Neutrophil (primary cell): Measurements from ENCODE around the gene CDHR5.

ENCODE experiments used
- H3K27ac ChIP-seq: fragments of 200-600 bp; sonication (generic); 2 replicates; pipeline ENCODE4 v1.5.1; 2016; ENCODE audit warnings: mild to moderate bottlenecking, moderate library complexity
- H3K27me3 ChIP-seq: fragments of 200-600 bp; sonication (generic); 2 replicates; pipeline ENCODE4 v1.6.0; 2016; ENCODE audit warnings: mild to moderate bottlenecking
- H3K36me3 ChIP-seq: fragments of 200-600 bp; sonication (generic); 2 replicates; pipeline ENCODE4 v1.5.1; 2017
- H3K4me1 ChIP-seq, 2 experiments: fragments of 200-600 bp in 1 of 2; sonication (generic) in 1 of 2; 1 replicate in 1 of 2; 2 replicates in 1 of 2; pipeline versions ENCODE4 v1.5.1 to v1.6.1; 2013 to 2016; ENCODE audit warnings: low read depth in 1 of 2, low read length in 1 of 2, mild to moderate bottlenecking in 1 of 2, moderate library complexity in 1 of 2; ENCODE audit not compliant: control insufficient read depth in 1 of 2, insufficient read depth in 1 of 2
- H3K4me3 ChIP-seq, 2 experiments: fragments of 200-600 bp in 1 of 2; sonication (generic) in 1 of 2; 1 replicate in 1 of 2; 2 replicates in 1 of 2; pipeline ENCODE4 v1.5.1; 2013 to 2016; ENCODE audit warnings: low read depth in 1 of 2, low read length in 1 of 2, mild to moderate bottlenecking in 1 of 2, moderate library complexity in 1 of 2
- H3K9me3 ChIP-seq: fragments of 200-600 bp; sonication (generic); 2 replicates; pipeline ENCODE4 v1.5.1; 2016
- TF ChIP-seq, protein P1 (sequence below): fragments of 200-600 bp; sonication (generic); IDR thresholded peaks from 2 replicates; pipeline ENCODE4 v1.5.1; 2016; ENCODE audit warnings: antibody characterized with exemption

Gene CDHR5

DNA sequence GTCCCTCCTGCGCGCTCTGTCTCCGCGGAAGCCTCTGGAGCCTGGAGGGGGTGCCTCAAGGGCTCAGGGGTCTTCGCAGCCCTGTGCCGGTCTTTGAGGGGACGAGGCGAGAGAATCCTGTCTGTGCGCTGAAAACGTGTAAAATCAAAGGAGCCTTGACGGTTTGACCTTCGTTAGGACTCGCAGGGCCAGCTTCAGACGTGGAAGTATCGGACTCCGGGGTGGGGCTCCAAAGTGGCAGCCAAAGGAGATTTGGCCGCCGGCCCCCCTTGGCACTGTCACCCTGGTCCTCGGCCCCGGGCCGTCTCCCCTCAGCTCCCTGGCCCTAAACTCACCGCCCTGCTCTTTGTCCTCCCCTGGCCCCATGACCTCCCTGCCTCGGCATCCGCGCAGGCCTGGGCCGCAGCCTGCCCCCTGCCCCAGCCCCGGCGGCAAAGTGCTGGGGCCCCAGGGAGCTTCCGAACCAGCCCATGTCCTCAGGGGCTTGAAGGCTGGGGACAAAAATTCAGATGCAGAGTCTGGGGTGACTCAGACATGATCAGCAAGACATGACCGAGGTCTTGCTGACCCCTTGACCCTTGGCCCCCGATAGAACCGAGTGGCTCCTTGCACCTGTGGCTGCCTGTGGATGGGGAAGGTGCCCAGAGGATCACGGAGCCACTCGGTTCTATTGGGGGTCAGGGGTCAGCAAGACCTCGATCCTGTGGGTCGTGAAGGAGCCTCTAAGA, 55.4 kb downstream of the CDHR5 start:
- Histone ChIP-seq H3K9me3 (no peaks in the 10 kb centered on the region), H3K36me3 (no peaks in the 10 kb centered on the region), H3K4me1 (peaks cover 13 to 18% of the 10 kb centered on the region in 2 experiments), H3K4me3 (peak overlapping the region in 1 of 2 experiments; percentile 67), H3K27ac (no peak overlapping the region), H3K27me3 (peaks cover 85% of the 10 kb centered on the region)
- TF ChIP-seq, protein P1, sequence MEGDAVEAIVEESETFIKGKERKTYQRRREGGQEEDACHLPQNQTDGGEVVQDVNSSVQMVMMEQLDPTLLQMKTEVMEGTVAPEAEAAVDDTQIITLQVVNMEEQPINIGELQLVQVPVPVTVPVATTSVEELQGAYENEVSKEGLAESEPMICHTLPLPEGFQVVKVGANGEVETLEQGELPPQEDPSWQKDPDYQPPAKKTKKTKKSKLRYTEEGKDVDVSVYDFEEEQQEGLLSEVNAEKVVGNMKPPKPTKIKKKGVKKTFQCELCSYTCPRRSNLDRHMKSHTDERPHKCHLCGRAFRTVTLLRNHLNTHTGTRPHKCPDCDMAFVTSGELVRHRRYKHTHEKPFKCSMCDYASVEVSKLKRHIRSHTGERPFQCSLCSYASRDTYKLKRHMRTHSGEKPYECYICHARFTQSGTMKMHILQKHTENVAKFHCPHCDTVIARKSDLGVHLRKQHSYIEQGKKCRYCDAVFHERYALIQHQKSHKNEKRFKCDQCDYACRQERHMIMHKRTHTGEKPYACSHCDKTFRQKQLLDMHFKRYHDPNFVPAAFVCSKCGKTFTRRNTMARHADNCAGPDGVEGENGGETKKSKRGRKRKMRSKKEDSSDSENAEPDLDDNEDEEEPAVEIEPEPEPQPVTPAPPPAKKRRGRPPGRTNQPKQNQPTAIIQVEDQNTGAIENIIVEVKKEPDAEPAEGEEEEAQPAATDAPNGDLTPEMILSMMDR: no peak

DNA sequence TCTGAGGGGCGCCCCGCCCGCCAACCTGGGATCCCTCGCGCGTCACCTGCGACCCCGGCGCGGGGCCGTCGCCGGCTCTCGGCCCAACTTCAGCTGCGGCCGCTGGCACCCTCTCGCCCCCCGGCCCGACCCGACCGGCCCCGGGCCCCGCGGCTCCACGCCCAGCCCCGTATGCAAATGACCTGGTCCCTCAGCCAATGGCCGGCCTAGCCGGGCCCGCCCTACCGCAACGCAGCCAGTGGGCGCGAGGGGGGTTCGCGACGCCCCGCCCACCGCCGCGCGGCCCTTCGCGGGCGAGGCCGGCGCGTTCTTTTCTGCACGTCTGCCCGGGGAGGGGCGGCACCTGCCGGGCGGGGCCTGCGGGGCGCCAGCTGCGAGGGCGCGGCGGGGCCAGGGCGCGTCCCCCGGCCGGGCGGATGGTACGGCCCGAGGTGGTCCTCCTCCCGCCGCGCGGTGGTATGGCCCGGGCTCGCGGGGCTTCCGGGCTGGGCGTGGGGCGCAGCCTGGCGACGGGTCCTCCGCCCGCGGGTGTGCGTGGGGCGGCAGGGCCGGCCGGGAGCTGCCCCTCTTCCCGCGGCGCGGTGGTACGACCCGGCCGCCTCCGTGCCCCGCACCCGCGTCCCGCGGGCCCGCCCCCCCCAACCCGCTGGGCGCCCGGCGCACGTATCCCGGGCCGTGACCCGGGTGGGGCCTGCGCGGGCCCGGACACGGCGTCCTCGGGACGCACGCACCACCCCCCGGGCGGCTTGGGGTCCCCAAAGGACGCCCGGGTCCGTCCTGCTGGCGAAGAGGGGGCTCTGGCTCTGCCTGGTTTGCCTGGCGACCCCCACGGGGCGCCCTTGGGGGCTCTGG, 56.2 kb downstream of the CDHR5 start:
- TF ChIP-seq, protein P1: no peak
- H3K4me1 ChIP-seq: peaks cover 13 to 18% of the 10 kb centered on the region in 2 experiments
- H3K9me3 ChIP-seq: no peaks in the 10 kb centered on the region
- peak overlapping the region in 1 of 2 experiments; percentile 67 for H3K4me3 ChIP-seq
- H3K36me3 ChIP-seq: peaks cover 7% of the 10 kb centered on the region
- H3K27ac ChIP-seq: no peak overlapping the region
- H3K27me3 ChIP-seq: peaks cover 77% of the 10 kb centered on the region

DNA sequence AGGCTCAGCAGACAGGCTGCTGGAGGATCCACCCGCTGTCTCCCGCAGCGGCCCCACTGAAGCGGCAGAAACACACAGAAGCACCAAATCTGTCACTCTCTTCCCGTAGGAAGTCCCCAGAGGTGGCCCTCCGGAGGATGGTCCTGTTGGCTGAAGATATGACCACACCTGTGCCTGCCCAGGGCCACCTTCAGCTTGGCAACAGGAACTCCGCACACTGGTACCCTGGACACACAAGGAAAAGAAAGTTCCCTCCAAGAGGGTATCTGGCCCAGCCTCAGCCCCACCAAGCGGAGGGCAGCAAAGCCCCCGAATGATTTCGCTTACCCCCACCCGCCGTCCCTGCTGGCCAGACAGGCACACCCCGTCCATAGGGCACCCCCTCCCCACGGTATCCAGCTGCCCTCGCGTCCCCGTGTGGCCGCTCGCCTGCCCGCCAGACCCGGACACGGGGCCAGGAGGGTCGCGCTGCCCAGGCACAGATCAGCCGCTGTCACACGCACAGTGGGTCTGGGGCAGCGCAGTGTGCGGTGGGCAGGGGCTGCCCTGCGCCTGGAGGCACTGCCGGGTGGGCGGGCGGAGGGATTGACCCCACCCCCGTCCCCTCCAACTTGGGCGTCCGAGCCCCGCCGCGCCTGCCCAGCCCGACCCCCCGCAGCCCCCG, 57.0 kb downstream of the CDHR5 start:
- peaks cover 70% of the 10 kb centered on the region for H3K27me3 ChIP-seq
- TF ChIP-seq, protein P1: no peak
- H3K36me3 ChIP-seq: peaks cover 15% of the 10 kb centered on the region
- peak overlapping the region in 1 of 2 experiments; percentile 67 for H3K4me3 ChIP-seq
- no peaks in the 10 kb centered on the region for H3K9me3 ChIP-seq
- peaks cover 13 to 18% of the 10 kb centered on the region in 2 experiments for H3K4me1 ChIP-seq
- H3K27ac ChIP-seq: no peak overlapping the region

DNA sequence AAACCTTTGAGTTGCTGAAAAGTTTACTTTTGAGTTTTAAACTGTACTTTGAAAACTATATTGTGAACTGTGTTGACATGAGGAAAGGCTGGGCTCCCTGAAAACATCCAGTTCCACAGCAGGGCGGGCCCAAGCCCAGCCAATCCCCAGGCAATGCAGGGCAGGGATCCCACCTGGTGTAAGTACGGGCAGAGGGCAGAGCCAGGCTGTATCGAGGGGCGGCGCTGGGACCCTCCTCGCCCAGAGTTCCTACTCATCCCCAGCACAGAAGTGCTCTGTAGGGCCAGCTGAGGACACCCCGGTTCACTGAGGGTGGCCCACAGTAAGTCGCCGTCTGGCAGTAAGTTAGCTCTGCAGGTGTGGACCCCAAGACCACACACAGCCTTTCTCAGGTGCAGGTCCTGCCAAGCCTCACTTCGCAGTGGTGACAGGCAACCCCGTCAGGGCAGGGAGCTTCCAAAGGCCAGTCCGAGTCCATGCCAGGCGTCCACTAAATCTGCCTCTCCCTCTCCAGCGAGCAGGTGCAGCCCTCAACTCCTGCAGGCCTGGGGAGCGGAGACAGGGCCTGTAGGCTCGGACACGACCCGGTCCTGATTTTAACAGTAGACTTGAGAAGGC, 57.6 kb downstream of the CDHR5 start:
- peaks cover 19% of the 10 kb centered on the region for H3K36me3 ChIP-seq
- peaks cover 63% of the 10 kb centered on the region for H3K27me3 ChIP-seq
- H3K4me1 ChIP-seq: peaks cover 13 to 19% of the 10 kb centered on the region in 2 experiments
- H3K9me3 ChIP-seq: no peaks in the 10 kb centered on the region
- TF ChIP-seq, protein P1: no peak
- peak overlapping the region in 1 of 2 experiments; percentile 67 for H3K4me3 ChIP-seq
- no peak overlapping the region for H3K27ac ChIP-seq
